Spleen (tissue), 13 donors: ENCODE data around the gene IL17D. TPM values are rescaled to one million over a fixed set of nuclear protein-coding genes. Genes with fewer than 3 reads are reported as not detected.
A peak's percentile ranks its signal among the peaks of the same experiment; 100 is the strongest.

Experiments used
- DNase-seq: peaks from one replicate; pipeline ENCODE4 v3.0.0-alpha.2; 2020
- H3K27ac ChIP-seq, 8 donors: fragments of 200-600 bp; sonication (generic) in 7 of 8; 1 replicate in 4 of 8; 2 replicates in 4 of 8; pipeline versions ENCODE4 v1.5.0 to v1.8.0; 2016 to 2021; ENCODE audit warnings: inconsistent platforms in 4 of 8, mild to moderate bottlenecking in 4 of 8, moderate library complexity in 1 of 8
- H3K27me3 ChIP-seq, 7 donors: fragments of 200-600 bp; sonication (generic) in 6 of 7; replicated peaks in 1 of 7; 1 replicate in 4 of 7; 2 replicates in 3 of 7; pipeline versions ENCODE4 v1.5.0 to v1.8.0; 2016 to 2021; ENCODE audit warnings: inconsistent platforms in 3 of 7, mild to moderate bottlenecking in 1 of 7
- H3K36me3 ChIP-seq, 6 donors: fragments of 200-600 bp; sonication (generic) in 5 of 6; 1 replicate in 4 of 6; 2 replicates in 2 of 6; pipeline versions ENCODE4 v1.5.0 to v1.8.0; 2016 to 2021; ENCODE audit warnings: inconsistent platforms in 2 of 6
- H3K4me1 ChIP-seq, 6 donors: fragments of 200-600 bp; sonication (generic) in 5 of 6; 1 replicate in 3 of 6; 2 replicates in 3 of 6; pipeline versions ENCODE4 v1.5.0 to v1.8.0; 2016 to 2021; ENCODE audit warnings: inconsistent platforms in 3 of 6
- H3K4me3 ChIP-seq, 8 donors: fragments of 200-600 bp; sonication (generic) in 7 of 8; 1 replicate in 4 of 8; 2 replicates in 4 of 8; pipeline versions ENCODE4 v1.5.0 to v1.8.0; 2016 to 2021; ENCODE audit warnings: inconsistent platforms in 4 of 8, mild to moderate bottlenecking in 4 of 8, moderate library complexity in 2 of 8
- H3K9me3 ChIP-seq, 8 donors: fragments of 200-600 bp; sonication (generic) in 7 of 8; 1 replicate in 4 of 8; 2 replicates in 4 of 8; pipeline versions ENCODE4 v1.5.0 to v1.8.0; 2016 to 2021; ENCODE audit warnings: inconsistent platforms in 4 of 8
- CTCF ChIP-seq, 11 experiments: fragments of 200-600 bp in 7 of 11; fragments of 450-650 bp in 4 of 11; sonication (generic) in 4 of 11; IDR thresholded peaks in 8 of 11; conservative IDR thresholded peaks in 3 of 11; 1 replicate in 7 of 11; 2 replicates in 4 of 11; pipeline versions ENCODE4 v1.4.0 to v1.8.0; 2016 to 2021; ENCODE audit warnings: antibody characterized with exemption in 11 of 11, inconsistent platforms in 4 of 11, mild to moderate bottlenecking in 1 of 11
- POLR2A ChIP-seq, 3 donors: fragments of 450-650 bp; IDR thresholded peaks; one replicate each; pipeline ENCODE4 v1.5.1; 2017; ENCODE audit warnings: antibody characterized with exemption in 3 of 3, mild to moderate bottlenecking in 1 of 3
- POLR2AphosphoS5 ChIP-seq, 3 donors: sonication (generic); formaldehyde crosslinking; IDR thresholded peaks; one replicate each; pipeline ENCODE4 v1.5.1; 2017; ENCODE audit warnings: antibody characterized with exemption in 3 of 3
- WGBS, 5 donors: extraction: QIAGEN DNeasy Blood & Tissue Kit in 3 of 5; methylation state at CpG; one replicate each; pipeline versions ENCODE4 v1.1.5 to v1.1.7; 2013 to 2018; 5-methylcytosine and 5-hydroxymethylcytosine counted together
- intact Hi-C: fragments of 100-400 bp; cut with DNase I; formaldehyde crosslinking; loops from one replicate; pipeline ENCODE4 v1.15.0; 2023; ENCODE audit warnings: low total_unique reads
- long read RNA-seq, 2 donors: transcript quantifications; one replicate each; lab custom pipeline, GENCODE V29; 2026
- polyA plus RNA-seq, 3 donors: library from polyadenylated mRNA; stranded (reverse); fragments of 200-250 nt; gene quantifications; one replicate each; pipeline ENCODE4 v1.2.1, GENCODE V29; 2013
- total RNA-seq, 7 donors: library from RNA; depleted of rRNA in 3 of 7; stranded (reverse); fragments of >200 nt in 3 of 7; fragmentation: NEBNext Ultra II Directional in 4 of 7; extraction: Animal tissue kit (Norgen Biotek cat#: 25700) in 4 of 7; gene quantifications; one replicate each; pipeline versions ENCODE4 v1.1.0 to v1.2.1, GENCODE V29; 2016 to 2021
- donor health status: healthy with polysubstance abuse.
- donor health status: DM: no; HTN: no; CAD: no; lungs with moderate emphysema.
- donor health status: DM: no; HTN: no; CAD: no.
- donor health status: Bipolar disorder and iron deficiency.
- donor health status: healthy.
- donor health status: DM: no; HTN: no; CAD: no.
- donor health status: DM: yes; HTN: yes; CAD: no.

Gene IL17D
- total RNA-seq (under 1 TPM in 5 of 7 donors, not detected in 2; 0.26 to 0.68 (median 0.35) TPM), polyA plus RNA-seq (under 1 TPM in 2 of 3 donors, not detected in 1; 0.15 to 0.32 TPM)
- long read RNA-seq, donor 1: 0 reads
- long read RNA-seq, donor 2: 0 reads

GRCh38 chr13:20702915-20703779 is at the start of gene IL17D:
Gene IL17D (plus strand): TSS chr13:20703699. CDS start chr13:20704002, 303 bp downstream.
- Histone ChIP-seq H3K36me3 (no peaks in the 10 kb centered on the region), H3K4me1 (peaks cover 0 to 26% (median 18%) of the 10 kb centered on the region in 6 donors), H3K27me3 (peaks cover 0 to 52% (median 34%) of the 10 kb centered on the region in 7 donors), H3K9me3 (no peaks in the 10 kb centered on the region), H3K4me3 (peak within 1 kb of the TSS; percentile 49 to 84 (median 62)), H3K27ac (peak within 1 kb of the TSS in 2 of 8 donors; percentile 10 to 51)
- DNase-seq: peak; percentile 85
- 0 to 5% (median 1%) methylated on average over 9 to 94 of the region's 94 CpGs for WGBS, 5 donors
- TF ChIP-seq POLR2A (IDR thresholded peaks at IDR 0.05): no peak
- TF ChIP-seq POLR2AphosphoS5 (IDR thresholded peaks at IDR 0.05): peak in 1 of 3 donors; percentile 37
- TF ChIP-seq CTCF (IDR thresholded peaks at IDR 0.05 in 8 of 11, conservative IDR thresholded peaks at IDR 0.05 in 3 of 11): no peak
- intact Hi-C loops: loop anchor here (10.0 kb wide), 1 partner anchor 208 kb away; no protein-coding TSS in a partner anchor

- DNase-seq: no peak
- Histone ChIP-seq H3K27ac (no peak overlapping the region), H3K4me3 (no peak overlapping the region), H3K27me3 (no peaks in the 10 kb centered on the region), H3K9me3 (no peaks in the 10 kb centered on the region), H3K36me3 (peaks cover 0 to 24% (median 0%) of the 10 kb centered on the region in 6 donors), H3K4me1 (no peaks in the 10 kb centered on the region)
- no peak for TF ChIP-seq POLR2A (IDR thresholded peaks at IDR 0.05)
- intact Hi-C loops: no loop called here
- 91 to 96% (median 94%) methylated on average over 1 of the region's 1 CpG for WGBS, 5 donors
Observed at GRCh38 chr13:20654156-20654555, 49.3 kb upstream of the IL17D start.

GRCh38 chr13:20658451-20659040 is 45.0 kb upstream of the IL17D start:
- intact Hi-C loops: no loop called here
- no peak for TF ChIP-seq POLR2A (IDR thresholded peaks at IDR 0.05)
- no peak for TF ChIP-seq POLR2AphosphoS5 (IDR thresholded peaks at IDR 0.05)
- no peak for TF ChIP-seq CTCF (IDR thresholded peaks at IDR 0.05 in 8 of 11, conservative IDR thresholded peaks at IDR 0.05 in 3 of 11)
- H3K36me3 ChIP-seq: peaks cover 0 to 44% (median 3%) of the 10 kb centered on the region in 6 donors
- no peaks in the 10 kb centered on the region for H3K9me3 ChIP-seq
- 71 to 96% (median 86%) methylated on average over 5 of the region's 5 CpGs for WGBS, 5 donors
- H3K27ac ChIP-seq: no peak overlapping the region
- H3K27me3 ChIP-seq: no peaks in the 10 kb centered on the region
- no peak for DNase-seq
- no peak overlapping the region for H3K4me3 ChIP-seq
- H3K4me1 ChIP-seq: no peaks in the 10 kb centered on the region

- Histone ChIP-seq H3K36me3 (peaks cover 0 to 31% (median 7%) of the 10 kb centered on the region in 6 donors), H3K27ac (no peak overlapping the region), H3K9me3 (no peaks in the 10 kb centered on the region), H3K4me1 (peaks cover 0 to 6% (median 0%) of the 10 kb centered on the region in 6 donors), H3K27me3 (no peaks in the 10 kb centered on the region), H3K4me3 (no peak overlapping the region)
- intact Hi-C loops: no loop called here
- DNase-seq: no peak
- TF ChIP-seq POLR2A (IDR thresholded peaks at IDR 0.05) (no peak), POLR2AphosphoS5 (IDR thresholded peaks at IDR 0.05) (no peak), CTCF (IDR thresholded peaks at IDR 0.05 in 8 of 11, conservative IDR thresholded peaks at IDR 0.05 in 3 of 11) (no peak)
Observed at GRCh38 chr13:20664351-20664750, 39.1 kb upstream of the IL17D start.
